Prostate gland (tissue), 2 donors: Measurements from ENCODE around the gene PFDN1.

Experiments
- POLR2A ChIP-seq: fragments of 450-650 bp; IDR thresholded peaks from one replicate; pipeline ENCODE4 v1.6.1; 2016; ENCODE audit warnings: antibody characterized with exemption, mild to moderate bottlenecking
- POLR2AphosphoS5 ChIP-seq: sonication (generic); formaldehyde crosslinking; IDR thresholded peaks from one replicate; pipeline ENCODE4 v1.6.1; 2017; ENCODE audit warnings: antibody characterized with exemption
- TF ChIP-seq, protein P1 (sequence below), 4 experiments: fragments of 200-600 bp in 2 of 4; fragments of 450-650 bp in 2 of 4; sonication (generic) in 2 of 4; IDR thresholded peaks; 1 replicate in 3 of 4; 2 replicates in 1 of 4; pipeline ENCODE4 v1.5.1; 2016 to 2019; ENCODE audit warnings: antibody characterized with exemption in 4 of 4, mild to moderate bottlenecking in 2 of 4, moderate library complexity in 2 of 4

DNA sequence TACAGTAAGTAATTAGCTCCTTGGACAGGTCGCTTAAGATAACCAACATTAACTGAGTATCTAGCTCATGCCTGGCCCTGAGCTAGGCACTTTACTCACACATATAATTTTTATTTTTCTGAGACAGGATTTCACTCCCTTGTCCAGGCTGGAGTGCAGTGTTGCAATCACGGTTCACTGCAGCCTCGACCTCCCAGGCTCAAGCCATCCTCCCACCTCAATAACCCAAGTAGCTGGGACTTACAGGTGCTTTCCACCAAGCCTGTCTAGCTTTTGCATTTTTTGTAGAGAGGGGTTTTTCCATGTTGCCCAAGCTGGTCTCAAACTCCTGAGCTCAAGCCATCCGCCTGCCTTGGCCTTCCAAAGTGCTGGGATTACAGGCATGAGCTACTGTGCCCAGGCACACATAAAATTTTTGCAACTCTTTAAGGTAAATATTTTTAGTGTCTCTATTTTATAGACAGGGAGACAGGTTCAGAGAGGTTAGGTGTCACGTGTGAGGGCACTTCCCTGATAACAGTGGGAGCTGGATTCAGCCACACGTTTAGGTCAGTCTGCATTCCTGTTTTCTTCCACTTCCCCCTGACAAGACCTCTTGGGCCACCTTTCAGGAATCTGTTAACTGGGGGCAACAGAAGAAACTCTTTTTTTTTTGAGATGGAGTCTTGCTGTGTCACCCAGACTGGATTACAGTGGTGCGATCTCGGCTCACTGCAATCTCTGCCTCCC is 25.3 kb upstream of the PFDN1 start:
- no peak for TF ChIP-seq POLR2A
- TF ChIP-seq, protein P1, sequence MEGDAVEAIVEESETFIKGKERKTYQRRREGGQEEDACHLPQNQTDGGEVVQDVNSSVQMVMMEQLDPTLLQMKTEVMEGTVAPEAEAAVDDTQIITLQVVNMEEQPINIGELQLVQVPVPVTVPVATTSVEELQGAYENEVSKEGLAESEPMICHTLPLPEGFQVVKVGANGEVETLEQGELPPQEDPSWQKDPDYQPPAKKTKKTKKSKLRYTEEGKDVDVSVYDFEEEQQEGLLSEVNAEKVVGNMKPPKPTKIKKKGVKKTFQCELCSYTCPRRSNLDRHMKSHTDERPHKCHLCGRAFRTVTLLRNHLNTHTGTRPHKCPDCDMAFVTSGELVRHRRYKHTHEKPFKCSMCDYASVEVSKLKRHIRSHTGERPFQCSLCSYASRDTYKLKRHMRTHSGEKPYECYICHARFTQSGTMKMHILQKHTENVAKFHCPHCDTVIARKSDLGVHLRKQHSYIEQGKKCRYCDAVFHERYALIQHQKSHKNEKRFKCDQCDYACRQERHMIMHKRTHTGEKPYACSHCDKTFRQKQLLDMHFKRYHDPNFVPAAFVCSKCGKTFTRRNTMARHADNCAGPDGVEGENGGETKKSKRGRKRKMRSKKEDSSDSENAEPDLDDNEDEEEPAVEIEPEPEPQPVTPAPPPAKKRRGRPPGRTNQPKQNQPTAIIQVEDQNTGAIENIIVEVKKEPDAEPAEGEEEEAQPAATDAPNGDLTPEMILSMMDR (IDR thresholded peaks at IDR 0.05): no peak
- peak; percentile 38 for TF ChIP-seq POLR2AphosphoS5
